ENCODE data around the gene RREB1.

DNA sequence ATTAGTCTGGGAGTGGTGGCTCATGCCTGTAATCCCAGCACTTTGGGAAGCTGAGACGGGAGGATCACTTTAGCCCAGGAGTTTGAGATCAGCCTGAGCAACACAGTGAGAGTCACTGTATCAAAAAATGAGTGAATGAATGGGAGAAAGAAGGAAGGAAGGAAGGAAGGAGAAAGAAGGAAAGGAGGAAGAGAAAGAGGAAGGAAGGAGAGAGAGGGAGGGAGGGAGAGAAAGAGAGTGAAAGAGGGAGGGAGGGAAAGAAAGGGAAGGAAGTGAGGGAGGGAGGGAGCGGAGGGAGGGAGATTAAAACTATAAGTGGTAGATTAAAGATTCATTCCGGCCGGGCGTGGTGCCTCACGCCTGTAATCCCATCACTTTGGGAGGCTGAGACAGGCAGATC, 28.9 kb upstream of the RREB1 start:
- TF ChIP-seq, protein P1, sequence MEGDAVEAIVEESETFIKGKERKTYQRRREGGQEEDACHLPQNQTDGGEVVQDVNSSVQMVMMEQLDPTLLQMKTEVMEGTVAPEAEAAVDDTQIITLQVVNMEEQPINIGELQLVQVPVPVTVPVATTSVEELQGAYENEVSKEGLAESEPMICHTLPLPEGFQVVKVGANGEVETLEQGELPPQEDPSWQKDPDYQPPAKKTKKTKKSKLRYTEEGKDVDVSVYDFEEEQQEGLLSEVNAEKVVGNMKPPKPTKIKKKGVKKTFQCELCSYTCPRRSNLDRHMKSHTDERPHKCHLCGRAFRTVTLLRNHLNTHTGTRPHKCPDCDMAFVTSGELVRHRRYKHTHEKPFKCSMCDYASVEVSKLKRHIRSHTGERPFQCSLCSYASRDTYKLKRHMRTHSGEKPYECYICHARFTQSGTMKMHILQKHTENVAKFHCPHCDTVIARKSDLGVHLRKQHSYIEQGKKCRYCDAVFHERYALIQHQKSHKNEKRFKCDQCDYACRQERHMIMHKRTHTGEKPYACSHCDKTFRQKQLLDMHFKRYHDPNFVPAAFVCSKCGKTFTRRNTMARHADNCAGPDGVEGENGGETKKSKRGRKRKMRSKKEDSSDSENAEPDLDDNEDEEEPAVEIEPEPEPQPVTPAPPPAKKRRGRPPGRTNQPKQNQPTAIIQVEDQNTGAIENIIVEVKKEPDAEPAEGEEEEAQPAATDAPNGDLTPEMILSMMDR (IDR thresholded peaks at IDR 0.05; ENCODE audit: insufficient read depth, low read length): no peak
- TF ChIP-seq POLR2AphosphoS5 (IDR thresholded peaks at IDR 0.05; ENCODE audit: low read depth) (no peak), GABPA (IDR thresholded peaks at IDR 0.05; ENCODE audit: low read depth) (no peak)
- TF ChIP-seq, protein P2, sequence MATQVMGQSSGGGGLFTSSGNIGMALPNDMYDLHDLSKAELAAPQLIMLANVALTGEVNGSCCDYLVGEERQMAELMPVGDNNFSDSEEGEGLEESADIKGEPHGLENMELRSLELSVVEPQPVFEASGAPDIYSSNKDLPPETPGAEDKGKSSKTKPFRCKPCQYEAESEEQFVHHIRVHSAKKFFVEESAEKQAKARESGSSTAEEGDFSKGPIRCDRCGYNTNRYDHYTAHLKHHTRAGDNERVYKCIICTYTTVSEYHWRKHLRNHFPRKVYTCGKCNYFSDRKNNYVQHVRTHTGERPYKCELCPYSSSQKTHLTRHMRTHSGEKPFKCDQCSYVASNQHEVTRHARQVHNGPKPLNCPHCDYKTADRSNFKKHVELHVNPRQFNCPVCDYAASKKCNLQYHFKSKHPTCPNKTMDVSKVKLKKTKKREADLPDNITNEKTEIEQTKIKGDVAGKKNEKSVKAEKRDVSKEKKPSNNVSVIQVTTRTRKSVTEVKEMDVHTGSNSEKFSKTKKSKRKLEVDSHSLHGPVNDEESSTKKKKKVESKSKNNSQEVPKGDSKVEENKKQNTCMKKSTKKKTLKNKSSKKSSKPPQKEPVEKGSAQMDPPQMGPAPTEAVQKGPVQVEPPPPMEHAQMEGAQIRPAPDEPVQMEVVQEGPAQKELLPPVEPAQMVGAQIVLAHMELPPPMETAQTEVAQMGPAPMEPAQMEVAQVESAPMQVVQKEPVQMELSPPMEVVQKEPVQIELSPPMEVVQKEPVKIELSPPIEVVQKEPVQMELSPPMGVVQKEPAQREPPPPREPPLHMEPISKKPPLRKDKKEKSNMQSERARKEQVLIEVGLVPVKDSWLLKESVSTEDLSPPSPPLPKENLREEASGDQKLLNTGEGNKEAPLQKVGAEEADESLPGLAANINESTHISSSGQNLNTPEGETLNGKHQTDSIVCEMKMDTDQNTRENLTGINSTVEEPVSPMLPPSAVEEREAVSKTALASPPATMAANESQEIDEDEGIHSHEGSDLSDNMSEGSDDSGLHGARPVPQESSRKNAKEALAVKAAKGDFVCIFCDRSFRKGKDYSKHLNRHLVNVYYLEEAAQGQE (IDR thresholded peaks at IDR 0.05; ENCODE audit: insufficient replicate concordance, low read depth): no peak
